Measurements from ENCODE around the gene FTSJ3.

FTSJ3 gene

GRCh38 chr17:63786971-63787711, 40.3 kb downstream of the FTSJ3 start:
- DNase-seq (ENCODE audit: low read depth): no peak

- no peak for DNase-seq (ENCODE audit: low read depth)
These were observed 41.3 kb downstream of the FTSJ3 start for GRCh38 chr17:63786117-63786516.

DNA sequence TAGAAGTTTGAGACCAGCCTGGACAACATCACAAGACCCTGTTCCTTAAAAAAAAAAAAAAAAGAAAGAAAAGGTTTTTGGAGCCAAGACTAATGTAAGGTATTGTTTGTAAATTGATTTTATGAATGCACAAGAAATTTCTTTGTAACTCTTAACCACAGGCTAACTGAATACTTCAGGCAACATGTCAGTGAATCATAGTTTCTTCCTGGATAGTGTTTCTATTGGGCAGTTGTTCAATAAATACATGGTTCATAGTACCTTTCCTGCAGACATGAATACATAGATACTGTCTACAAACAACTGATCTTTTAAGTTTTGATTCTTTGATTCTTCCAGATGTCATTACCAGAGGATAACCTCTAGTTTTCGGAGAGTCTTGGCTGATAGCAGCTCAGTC, 41.9 kb downstream of the FTSJ3 start:
- no peak for DNase-seq (ENCODE audit: low read depth)

DNA sequence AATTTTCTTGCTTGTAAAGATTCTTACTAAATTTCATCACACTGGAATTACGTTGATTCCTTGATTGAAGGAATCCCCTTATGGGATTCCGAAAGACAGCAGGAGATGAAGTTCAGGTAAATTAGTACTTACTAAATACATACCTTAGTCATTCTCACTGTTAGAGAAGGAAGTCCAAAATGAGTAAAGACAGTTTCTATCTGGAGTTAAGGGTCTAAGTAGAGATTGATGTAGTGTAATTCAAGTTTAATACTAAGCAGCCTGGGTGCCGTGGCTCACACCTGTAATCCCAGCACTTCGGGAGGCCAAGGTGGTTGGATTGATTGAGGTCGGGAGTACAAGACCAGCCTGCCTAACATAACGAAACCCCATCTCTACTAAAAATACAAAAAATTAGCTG, 43.9 kb downstream of the FTSJ3 start:
- DNase-seq (ENCODE audit: low read depth): no peak

- no peak for DNase-seq (ENCODE audit: low read depth)
These were observed 46.5 kb downstream of the FTSJ3 start for GRCh38 chr17:63780928-63781327.

DNA sequence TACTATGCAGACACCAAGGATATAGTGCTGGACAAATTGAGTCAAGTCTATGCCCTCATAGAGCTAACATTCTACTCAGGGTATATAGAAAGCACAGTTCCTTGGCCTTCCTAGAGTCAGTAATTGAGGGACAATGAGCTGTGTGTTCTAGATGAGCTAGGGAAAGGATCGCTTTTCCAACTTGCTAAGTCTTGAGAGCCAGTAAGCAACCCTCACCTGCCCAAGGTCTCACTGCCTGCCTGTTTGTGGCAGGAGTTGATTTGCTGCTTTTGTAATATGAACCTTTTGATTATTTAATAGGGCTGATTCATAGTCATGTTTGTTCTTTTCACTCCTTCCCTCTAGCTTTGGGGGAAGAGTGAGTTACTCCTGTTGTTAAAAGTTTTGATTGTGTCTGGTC, 47.0 kb downstream of the FTSJ3 start:
- no peak for DNase-seq (ENCODE audit: low read depth)

DNA sequence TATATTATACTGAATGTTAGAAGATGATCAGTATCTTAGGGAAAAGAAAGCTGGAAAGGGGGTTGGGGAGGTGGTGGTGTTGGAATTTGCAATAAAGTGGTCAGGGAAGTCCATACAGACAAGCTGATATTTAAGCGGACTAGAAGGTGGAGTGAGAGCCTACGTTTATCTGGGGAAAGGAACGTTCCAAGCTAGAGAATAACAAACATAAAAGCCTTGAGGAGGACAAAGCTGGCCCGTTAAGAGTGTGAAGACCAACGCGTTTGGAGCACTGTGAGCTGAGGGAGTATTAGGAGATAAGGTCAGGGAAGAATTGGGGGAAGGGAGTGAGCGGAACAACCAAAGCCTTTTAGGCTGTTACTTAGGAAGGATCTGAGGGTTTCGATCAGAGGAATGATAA, 52.0 kb downstream of the FTSJ3 start:
- no peak for DNase-seq (ENCODE audit: low read depth)

GRCh38 chr17:63774969-63775265, 52.5 kb downstream of the FTSJ3 start:
- DNase-seq (ENCODE audit: low read depth): no peak

DNA sequence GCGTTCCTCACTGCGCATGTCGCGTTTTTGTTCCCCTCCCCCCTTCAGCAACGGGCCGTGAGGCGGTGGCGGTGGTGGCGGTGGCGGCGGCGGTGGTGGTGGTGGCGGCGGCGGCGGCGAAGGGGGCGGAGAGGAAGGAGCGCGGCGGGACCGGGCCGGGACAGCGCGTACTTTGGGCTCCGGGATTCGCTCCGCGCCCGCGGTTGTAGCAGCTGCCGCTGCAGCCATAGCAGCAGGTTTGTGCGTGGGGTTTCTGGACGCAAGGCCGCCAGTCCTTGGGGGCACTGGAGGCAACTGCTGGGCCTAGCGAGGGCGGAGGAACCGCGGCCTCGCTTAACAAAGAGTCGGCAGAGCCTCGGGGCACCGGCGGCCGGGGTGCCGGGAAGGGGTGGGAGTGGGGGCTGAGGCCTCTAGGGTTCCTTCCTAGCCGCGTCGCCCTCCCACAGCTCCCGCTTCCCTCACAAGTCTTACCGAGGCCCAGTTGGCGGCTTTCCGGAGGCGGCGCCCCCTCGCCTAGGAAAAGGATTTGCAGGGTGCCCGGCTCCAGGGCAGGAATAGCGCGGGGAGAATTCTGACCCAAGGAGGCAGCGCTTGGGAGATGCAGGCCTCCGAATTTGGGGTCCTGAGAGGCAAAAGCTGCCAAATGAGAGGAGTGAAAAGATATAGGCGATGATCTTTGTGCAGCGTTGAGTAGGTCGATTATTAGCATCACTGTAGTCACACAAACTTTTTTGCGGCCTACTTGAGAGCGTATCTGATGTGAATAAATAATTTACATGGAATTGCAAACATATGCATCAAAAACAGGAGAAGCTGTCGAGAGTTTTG, 53.1 kb downstream of the FTSJ3 start, which contains the start of gene DDX42:
TSS of gene DDX42 (plus strand) at position 30 of the 828 bp plus-strand sequence. CDS start 12,880 bp downstream, outside the sequence.
- peak; percentile 85 for DNase-seq (ENCODE audit: low read depth)

- peak; percentile 96 for DNase-seq (ENCODE audit: low read depth)
These were observed 54.0 kb downstream of the FTSJ3 start, which contains the start of gene CCDC47 for GRCh38 chr17:63773272-63774140. TSS of gene CCDC47 (minus strand) at chr17:63773597. CDS start at chr17:63766175, 7,422 bp downstream.

GRCh38 chr17:63772801-63773271, 54.6 kb downstream of the FTSJ3 start:
- no peak for DNase-seq (ENCODE audit: low read depth)

Measured in stimulated activated CD8-positive, alpha-beta memory T cell treated with anti-CD3 and anti-CD28 coated beads, Interleukin-12 subunit alpha, Interleukin-12 subunit beta, amount 100 ng/mL, for 4 hours (primary cell).